GM20431 (cell line): ENCODE measurements around the gene KBTBD2.
"Not testable (repeated sequence)": the region's sequence is repeated elsewhere in the genome, so short reads cannot be mapped to it uniquely, and the experiment has no call there.

Source experiments
- in situ Hi-C: fragments of 300-500 bp; cut with MseI, MboI; formaldehyde crosslinking; loops from one replicate; pipeline ENCODE4 v1.15.0; 2020; ENCODE audit warnings: low sequenced_read_pairs; ENCODE audit not compliant: unreplicated experiment

KBTBD2 gene

DNA sequence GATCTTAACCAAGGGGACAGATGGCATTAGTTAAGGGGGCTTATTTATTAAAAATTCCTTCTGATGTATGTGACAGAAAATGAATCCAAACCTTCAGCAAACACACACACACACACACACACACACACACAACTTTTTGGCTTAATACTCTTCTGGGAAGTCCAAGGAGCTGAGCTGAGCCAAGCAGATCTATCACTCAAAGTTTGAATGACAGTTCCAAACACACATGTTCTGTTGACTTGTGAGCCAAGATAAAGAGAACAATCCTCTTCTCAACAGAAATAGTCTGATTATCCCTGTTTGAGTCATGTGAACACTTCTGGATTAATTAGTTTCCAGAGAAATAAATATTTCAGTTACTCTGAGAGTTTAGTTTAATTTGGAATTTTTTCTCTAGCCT lies 31.5 kb downstream of the KBTBD2 start:
- in situ Hi-C loops: no loop called here

GRCh38 chr7:32858648-32859047 lies 32.9 kb downstream of the KBTBD2 start:
- in situ Hi-C loops: no loop called here

- in situ Hi-C loops: not testable (repeated sequence)
These were observed 34.5 kb downstream of the KBTBD2 start for GRCh38 chr7:32857063-32857462.

DNA sequence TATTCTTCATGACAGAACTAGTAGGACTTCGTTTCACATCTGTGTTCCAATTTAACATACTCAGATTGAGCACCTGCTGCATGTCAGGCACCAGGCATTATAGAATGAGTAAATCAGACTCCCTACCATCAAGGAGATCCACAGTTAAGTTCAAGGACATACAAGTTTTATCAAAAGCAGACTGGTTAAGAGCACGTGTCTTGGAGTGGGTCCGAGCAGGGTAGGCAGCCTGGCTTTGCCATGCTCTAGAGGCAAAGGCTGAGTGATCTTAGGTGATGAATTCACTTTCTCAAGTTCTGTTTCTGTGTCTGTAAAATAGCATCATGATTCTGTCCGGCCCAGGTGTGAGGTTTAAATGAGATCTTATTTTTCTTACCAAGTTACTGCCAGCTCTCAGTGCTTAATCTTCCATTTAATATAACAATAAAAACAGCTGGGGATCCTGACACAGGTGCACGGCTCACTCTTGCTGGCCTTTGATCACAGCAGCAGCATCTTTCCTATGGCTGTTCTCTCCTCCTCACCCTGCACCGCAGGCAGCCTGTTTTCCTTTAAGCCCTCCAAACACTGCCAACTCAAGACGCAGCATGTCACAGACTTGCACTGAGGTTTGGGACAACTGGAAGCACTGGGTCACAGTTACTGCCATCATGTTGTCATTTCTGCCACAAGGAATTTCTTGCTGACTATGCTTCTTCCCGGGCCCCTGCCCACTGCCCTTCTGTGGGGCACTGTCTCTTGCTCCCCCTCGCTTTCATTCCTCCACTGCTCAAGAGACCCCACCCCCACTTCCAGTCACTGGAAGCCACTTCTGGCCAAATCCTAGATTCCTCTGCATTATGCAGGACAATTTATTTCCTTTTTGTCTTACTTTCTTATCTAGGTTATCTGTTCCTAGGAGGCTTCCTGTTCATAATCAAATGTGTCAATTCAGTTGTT lies 35.5 kb downstream of the KBTBD2 start:
- in situ Hi-C loops: not testable (repeated sequence)

- in situ Hi-C loops: not testable (repeated sequence)
These were observed 40.9 kb downstream of the KBTBD2 start for GRCh38 chr7:32850654-32851053.

DNA sequence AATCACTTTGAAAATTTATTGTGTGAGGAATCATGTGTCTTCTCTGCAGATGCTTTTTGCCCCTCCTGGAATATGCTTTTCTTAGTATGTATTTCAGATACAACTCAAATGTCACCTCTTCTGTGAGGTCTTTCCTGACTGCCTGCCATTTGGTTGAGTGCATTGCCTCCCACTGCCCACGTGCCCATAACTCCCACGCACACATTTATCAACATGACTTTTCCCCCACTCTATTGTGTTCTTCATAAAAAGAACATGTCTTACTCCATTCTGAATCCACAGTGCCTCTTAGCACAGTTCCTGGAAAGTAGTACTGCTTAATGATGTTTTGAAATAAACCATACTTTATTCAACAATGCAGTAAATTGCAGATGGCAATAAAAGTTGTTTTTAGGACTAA lies 42.9 kb downstream of the KBTBD2 start:
- in situ Hi-C loops: not testable (repeated sequence)

GRCh38 chr7:32846630-32847225 lies 44.8 kb downstream of the KBTBD2 start:
- in situ Hi-C loops: no loop called here

GRCh38 chr7:32844748-32845147 lies 46.8 kb downstream of the KBTBD2 start:
- in situ Hi-C loops: not testable (repeated sequence)

- in situ Hi-C loops: not testable (repeated sequence)
These were observed 47.8 kb downstream of the KBTBD2 start for GRCh38 chr7:32843763-32844162.

DNA sequence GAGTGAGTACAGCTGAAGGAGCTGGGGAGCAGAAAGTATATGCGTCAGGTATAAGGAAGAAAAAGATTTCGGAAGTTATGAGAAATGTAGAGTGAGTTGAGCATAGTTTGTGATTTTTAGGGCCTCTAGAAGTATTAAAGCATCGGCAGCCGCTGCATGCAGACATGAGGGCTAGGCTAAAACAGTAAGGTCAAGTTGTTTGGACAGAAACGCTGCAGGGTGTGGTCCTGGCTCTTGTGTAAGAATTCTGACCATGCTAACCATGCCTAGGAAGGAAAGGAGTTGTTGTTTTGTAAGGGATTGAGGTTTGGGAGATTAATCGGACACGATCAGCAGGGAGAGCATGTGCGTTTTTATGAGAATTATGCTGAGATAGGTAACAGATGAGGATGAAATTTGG lies 51.7 kb downstream of the KBTBD2 start:
- in situ Hi-C loops: not testable (repeated sequence)

DNA sequence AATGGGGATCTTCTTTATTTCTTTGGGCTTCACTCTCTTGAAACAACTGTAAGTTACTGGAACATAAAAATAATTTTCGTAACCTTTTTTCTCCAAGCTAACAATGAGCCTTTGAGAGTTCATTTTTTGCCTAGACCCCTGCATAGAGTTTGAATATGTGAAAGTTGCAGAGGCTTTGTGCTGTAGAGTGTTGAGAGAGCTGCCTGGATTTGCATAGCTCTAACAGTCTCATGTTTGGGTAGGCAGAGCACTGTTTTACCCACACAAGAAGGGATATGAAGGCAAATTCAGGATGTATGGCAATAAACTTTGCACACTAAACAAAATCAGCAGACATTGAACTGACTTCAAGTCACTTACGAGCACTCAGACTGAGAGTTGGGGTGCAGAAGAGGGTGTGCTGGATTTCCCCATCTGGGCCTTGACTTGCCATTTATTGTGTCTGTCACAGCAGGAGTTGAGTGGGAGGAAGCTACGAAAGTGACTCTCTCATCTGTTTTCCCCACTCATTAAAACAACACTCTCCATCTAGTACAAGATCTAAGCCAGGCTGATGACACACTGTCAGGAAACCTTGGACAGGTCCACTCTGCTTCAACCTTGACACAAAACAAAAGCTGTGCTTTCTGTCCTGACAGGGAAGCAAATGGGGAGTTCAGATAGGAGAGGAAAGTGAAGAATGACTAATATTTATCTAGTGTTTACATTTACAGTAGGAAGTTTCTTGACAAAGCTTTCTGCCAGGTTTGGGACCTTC lies 62.4 kb downstream of the KBTBD2 start:
- in situ Hi-C loops: not testable (repeated sequence)
